SK-N-MC (cell line): ENCODE measurements around the gene OSTM1.

ENCODE experiments used
- DNase-seq: peaks from one replicate; pipeline ENCODE4 v3.0.0-alpha.2; 2011; ENCODE audit warnings: low read depth, low spot score
- H3K27ac ChIP-seq: fragments of 200-600 bp; sonication (generic); 2 replicates; pipeline ENCODE4 v1.5.1; 2016; ENCODE audit warnings: mixed run types
- H3K36me3 ChIP-seq: fragments of 200-600 bp; sonication (generic); 2 replicates; pipeline ENCODE4 v1.6.1; 2017; ENCODE audit warnings: antibody characterized with exemption, low read length, mixed read lengths; ENCODE audit not compliant: insufficient read depth
- H3K4me3 ChIP-seq: fragments of 200-600 bp; sonication (generic); 2 replicates; pipeline ENCODE4 v1.5.1; 2016
- H3K9ac ChIP-seq: fragments of 200-600 bp; sonication (generic); 2 replicates; pipeline ENCODE4 v1.8.0; 2017; ENCODE audit warnings: mixed run types, mixed read lengths; ENCODE audit not compliant: insufficient read length
- H3K9me3 ChIP-seq: fragments of 200-600 bp; sonication (generic); 2 replicates; pipeline ENCODE4 v1.6.1; 2017; ENCODE audit warnings: low read depth, mild to moderate bottlenecking, antibody characterized with exemption, low read length, moderate library complexity, mixed read lengths
- EZH2 ChIP-seq: fragments of 200-600 bp; sonication (generic); IDR thresholded peaks from one replicate; pipeline ENCODE4 v1.6.1; 2017; ENCODE audit warnings: antibody characterized with exemption
- FOXP2 ChIP-seq: optimal IDR thresholded peaks from 2 replicates; pipeline ENCODE3; 2011; ENCODE audit warnings: mild to moderate bottlenecking, moderate library complexity; ENCODE audit not compliant: insufficient read depth; ENCODE audit errors: extremely low read length, control extremely low read depth
- POLR2AphosphoS5 ChIP-seq: IDR thresholded peaks from 2 replicates; pipeline ENCODE4 v1.6.1; 2012; ENCODE audit warnings: mild to moderate bottlenecking, low read depth, low read length, borderline replicate concordance

OSTM1 gene

GRCh38 chr6:108051481-108051880, 23.1 kb downstream of the OSTM1 start:
- no peak overlapping the region for H3K9ac ChIP-seq
- no peaks in the 10 kb centered on the region for H3K36me3 ChIP-seq
- no peak for DNase-seq
- H3K27ac ChIP-seq = no peak overlapping the region
- H3K9me3 ChIP-seq = no peaks in the 10 kb centered on the region
- no peak for TF ChIP-seq FOXP2
- no peak for TF ChIP-seq POLR2AphosphoS5
- no peak for TF ChIP-seq EZH2
- no peak overlapping the region for H3K4me3 ChIP-seq

- no peak overlapping the region for H3K9ac ChIP-seq
- TF ChIP-seq EZH2 = no peak
- TF ChIP-seq FOXP2 = no peak
- no peak for TF ChIP-seq POLR2AphosphoS5
- no peaks in the 10 kb centered on the region for H3K9me3 ChIP-seq
- H3K27ac ChIP-seq = no peak overlapping the region
- DNase-seq = no peak
- no peaks in the 10 kb centered on the region for H3K36me3 ChIP-seq
- no peak overlapping the region for H3K4me3 ChIP-seq
These were observed 34.9 kb downstream of the OSTM1 start for GRCh38 chr6:108039681-108040080.

DNA sequence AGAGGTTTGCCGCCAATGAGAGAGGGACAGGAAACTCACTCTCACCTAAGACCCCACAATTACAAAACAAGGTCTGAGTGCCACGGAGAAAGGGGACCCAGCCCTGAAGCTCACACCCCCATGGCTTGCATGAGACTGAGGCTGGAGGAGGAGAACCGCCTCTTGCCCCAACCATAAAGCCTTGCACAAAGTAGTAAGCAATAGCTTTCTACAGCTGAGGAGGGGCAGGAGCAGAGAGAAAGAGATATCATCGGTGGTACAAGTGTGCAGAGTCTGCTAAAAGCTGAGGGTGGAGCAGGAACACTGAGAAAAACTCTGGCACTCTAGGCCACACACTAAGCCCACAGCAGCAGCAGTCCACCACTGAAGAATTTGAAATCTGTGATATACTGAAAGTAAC, 37.7 kb downstream of the OSTM1 start:
- Histone ChIP-seq H3K9me3 (no peaks in the 10 kb centered on the region), H3K9ac (no peak overlapping the region), H3K36me3 (no peaks in the 10 kb centered on the region), H3K4me3 (no peak overlapping the region), H3K27ac (no peak overlapping the region)
- DNase-seq = no peak
- TF ChIP-seq FOXP2 (no peak), EZH2 (no peak), POLR2AphosphoS5 (no peak)

GRCh38 chr6:108031968-108032367, 42.6 kb downstream of the OSTM1 start:
- no peaks in the 10 kb centered on the region for H3K9me3 ChIP-seq
- TF ChIP-seq FOXP2 = no peak
- H3K4me3 ChIP-seq = no peak overlapping the region
- H3K9ac ChIP-seq = no peak overlapping the region
- no peak overlapping the region for H3K27ac ChIP-seq
- H3K36me3 ChIP-seq = no peaks in the 10 kb centered on the region
- no peak for DNase-seq

- H3K9ac ChIP-seq = no peak overlapping the region
- H3K9me3 ChIP-seq = no peaks in the 10 kb centered on the region
- no peak for DNase-seq
- H3K27ac ChIP-seq = no peak overlapping the region
- no peaks in the 10 kb centered on the region for H3K36me3 ChIP-seq
- no peak overlapping the region for H3K4me3 ChIP-seq
- no peak for TF ChIP-seq FOXP2
- no peak for TF ChIP-seq EZH2
- no peak for TF ChIP-seq POLR2AphosphoS5
These were observed 44.3 kb downstream of the OSTM1 start for GRCh38 chr6:108030211-108030610.

GRCh38 chr6:108029226-108029921, 45.2 kb downstream of the OSTM1 start:
- Histone ChIP-seq H3K27ac (no peak overlapping the region), H3K36me3 (no peaks in the 10 kb centered on the region), H3K9ac (no peak overlapping the region), H3K4me3 (no peak overlapping the region), H3K9me3 (no peaks in the 10 kb centered on the region)
- TF ChIP-seq FOXP2 (no peak), EZH2 (no peak), POLR2AphosphoS5 (no peak)
- DNase-seq = no peak

- no peak for TF ChIP-seq EZH2
- TF ChIP-seq POLR2AphosphoS5 = no peak
- TF ChIP-seq FOXP2 = no peak
- H3K36me3 ChIP-seq = no peaks in the 10 kb centered on the region
- DNase-seq = no peak
- H3K27ac ChIP-seq = no peak overlapping the region
- no peak overlapping the region for H3K9ac ChIP-seq
- no peak overlapping the region for H3K4me3 ChIP-seq
- no peaks in the 10 kb centered on the region for H3K9me3 ChIP-seq
These were observed 46.9 kb downstream of the OSTM1 start for GRCh38 chr6:108027594-108027993.

DNA sequence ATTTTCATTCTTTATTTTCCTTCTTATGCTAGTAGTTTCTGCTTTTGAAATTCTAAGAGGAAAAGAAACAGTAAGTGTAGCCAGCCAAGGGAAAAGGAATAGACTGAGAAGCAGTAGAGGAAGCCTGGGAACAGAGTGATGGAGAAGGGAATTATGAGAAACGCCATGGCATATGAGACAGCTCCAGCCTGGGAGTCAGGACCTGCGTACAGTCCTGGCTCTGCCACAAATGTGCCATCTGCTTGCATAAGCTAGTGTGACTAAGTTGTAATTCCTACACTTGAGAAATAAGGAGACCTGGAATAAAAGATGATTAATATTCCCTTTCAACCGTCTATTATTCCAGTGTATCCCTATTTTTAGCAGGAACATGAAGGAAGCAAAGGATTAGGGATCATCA, 47.5 kb downstream of the OSTM1 start:
- TF ChIP-seq FOXP2 (no peak), EZH2 (no peak), POLR2AphosphoS5 (no peak)
- Histone ChIP-seq H3K9me3 (no peaks in the 10 kb centered on the region), H3K4me3 (no peak overlapping the region), H3K36me3 (no peaks in the 10 kb centered on the region), H3K9ac (no peak overlapping the region), H3K27ac (no peak overlapping the region)
- no peak for DNase-seq
